PC-9 (cell line): ENCODE measurements around the gene TMEM273.

ENCODE experiments used
- CTCF ChIP-seq: fragments of 200-600 bp; sonication (generic); conservative IDR thresholded peaks from 2 replicates; pipeline ENCODE4 v1.6.1; 2017; ENCODE audit warnings: mixed run types, antibody characterized with exemption, mild to moderate bottlenecking, moderate library complexity
- EZH2 ChIP-seq: fragments of 200-600 bp; sonication (generic); IDR thresholded peaks from 2 replicates; pipeline ENCODE4 v1.8.0; 2017; ENCODE audit warnings: antibody characterized with exemption, low read depth

- TF ChIP-seq CTCF (no peak), EZH2 (no peak)
Observed at GRCh38 chr10:49157229-49157628, 31.0 kb downstream of the TMEM273 start.
